NCI-H1694 (cell line): ENCODE data around the gene SHB.
A peak's percentile ranks its signal among the peaks of the same experiment; 100 is the strongest.

ENCODE experiments used
- DNase-seq: peaks from one replicate; lab custom pipeline; 2025; lab: John Stamatoyannopoulos, UW

The SHB gene

DNA sequence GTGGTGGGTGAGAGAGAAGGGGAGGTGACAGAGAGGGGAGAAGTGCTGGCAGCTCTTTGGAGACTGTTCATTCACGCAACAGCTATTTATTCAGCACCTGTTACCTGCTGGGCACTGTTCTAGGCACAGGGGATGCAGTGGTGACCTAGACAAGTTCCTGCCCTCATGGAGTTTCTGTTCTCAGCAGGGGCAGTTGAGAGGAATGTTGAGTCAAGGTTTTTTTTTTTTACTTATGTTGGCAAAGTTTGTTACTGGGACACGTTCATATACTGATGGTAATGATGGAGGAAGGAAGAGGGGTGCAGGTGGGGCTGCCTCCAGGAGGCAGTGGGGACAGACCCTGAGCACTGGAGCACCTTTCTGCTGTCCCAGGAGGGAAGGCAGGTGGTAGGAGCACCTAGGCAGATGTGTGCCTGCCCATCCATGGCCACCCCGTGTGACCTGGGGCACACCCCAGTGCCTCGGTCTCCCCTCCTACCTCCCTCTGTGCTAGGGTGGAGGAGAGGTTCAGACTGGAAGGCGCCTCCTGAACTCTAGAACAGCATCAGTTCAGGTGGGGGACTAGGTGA lies 115.7 kb downstream of the SHB start:
- DNase-seq, result no peak

DNA sequence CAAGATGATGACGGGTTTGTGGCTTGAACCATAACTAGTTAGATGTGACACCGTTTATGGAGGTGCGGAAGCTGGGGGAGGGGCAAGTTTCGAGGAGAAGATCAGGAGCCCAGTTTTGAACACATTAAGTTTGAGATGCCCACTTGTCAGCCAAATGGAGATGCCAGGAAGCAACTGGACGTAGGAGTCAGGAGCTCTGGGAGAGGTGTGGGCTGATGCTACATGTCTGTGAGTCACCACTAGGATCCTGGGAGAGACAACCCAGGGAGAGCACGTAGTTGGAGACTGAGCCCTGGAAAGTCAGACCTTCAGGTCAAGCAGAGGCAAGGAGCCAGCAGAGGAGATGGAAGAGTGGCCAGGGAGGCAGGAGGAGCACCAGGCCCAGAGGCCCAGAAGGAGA lies 116.3 kb downstream of the SHB start:
- DNase-seq, result no peak

DNA sequence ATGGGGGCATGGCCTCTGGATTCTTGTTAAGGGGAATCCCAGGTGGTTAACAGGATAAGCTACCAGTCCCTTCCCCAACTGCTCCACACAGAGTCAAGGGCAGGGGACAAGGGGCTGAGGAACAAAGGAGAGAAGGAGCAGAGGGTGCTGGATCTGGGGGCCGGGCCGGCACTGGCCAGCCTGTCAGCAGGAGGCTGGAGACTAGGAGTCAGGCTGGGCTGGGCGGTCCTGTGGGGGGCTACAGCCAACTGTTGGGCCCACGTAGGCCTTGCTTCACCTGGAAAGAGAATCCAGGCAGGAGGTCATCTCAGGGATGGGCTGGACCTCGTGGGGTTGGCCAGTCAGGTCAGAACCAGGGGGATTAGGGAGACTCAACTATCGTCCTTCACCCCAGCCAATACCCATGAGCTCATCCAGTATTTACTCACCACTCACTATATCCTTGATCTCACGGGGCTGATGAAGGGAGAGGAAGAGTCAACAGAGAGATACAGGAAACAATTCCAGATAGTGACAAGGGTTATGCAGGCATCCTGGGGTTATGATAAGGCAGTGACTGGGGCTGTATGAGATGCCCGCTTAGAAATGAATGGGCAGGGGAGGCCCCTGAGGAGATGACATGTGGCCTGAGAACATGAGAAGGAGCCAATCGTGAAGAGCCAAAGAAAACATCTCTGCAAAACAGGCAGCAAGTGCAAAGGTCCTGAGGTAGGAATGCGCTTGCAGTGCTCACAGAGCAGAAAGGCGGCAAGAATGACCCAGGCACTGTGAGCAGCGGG lies 117.2 kb downstream of the SHB start:
- DNase-seq, result no peak

DNA sequence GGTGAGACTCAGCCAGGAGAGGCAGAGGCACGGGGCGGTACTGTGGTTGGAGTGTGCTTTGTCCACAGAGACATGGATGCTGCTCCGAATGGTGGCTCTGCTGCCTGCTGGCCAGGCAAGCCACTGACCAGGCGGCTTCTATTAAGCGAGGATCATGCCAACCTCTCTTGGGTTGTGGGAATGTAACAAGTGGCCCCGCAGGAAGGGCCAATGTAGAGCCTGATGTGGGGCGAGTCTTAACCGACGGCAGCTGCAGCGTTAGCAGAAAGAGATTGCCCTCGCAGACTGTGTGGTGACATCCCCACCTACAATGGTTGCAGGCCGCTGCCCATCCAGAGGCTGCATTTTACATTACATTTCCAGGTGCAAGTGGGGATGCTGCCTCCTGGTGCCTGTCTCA lies 118.5 kb downstream of the SHB start:
- no peak for DNase-seq

DNA sequence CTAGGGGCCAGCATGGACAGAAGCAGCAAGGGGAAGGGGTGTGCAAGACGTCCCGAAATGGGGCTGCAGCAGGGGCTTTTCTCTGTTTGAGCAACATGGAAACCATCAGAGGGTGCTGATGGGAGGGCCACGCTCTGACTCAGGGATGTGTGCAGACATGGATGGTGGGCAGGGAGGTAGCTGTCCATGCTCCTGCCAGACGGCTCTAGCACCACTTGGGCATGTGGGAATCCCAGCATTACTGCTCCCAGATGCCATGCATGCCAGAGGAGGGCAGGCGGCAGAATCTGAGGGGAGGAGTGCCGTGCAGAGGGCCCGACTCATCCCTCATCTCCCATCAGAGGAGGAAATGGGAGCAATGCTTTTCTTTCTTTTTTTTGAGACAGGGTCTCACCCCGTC lies 119.5 kb downstream of the SHB start:
- no peak for DNase-seq

DNA sequence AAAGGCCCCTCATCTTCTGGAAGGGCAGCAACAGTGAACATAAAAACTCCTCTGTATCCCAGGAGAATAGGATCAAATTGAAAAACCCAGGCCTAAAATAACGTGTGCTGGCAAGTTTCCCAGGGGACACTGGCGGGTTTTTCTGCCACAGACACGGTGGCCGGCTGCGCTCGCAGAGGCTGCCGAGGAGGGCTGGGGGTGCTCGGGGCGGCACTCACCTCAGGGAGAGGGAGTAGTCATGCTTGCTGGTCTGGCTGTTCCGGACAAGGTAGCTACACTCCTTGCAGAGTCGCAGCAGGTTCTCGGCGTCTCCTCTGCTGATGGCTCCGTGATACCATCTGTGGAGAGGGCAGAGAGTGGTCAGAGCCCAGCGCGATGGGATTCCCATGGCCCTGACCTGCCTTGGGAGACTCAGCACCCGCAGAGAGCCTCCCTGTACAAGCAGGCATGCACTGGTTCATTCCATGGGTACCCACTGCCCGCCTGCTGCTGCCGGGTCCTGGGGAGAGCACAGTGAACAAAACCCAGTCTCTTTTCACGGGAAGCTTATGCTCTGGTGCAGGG lies 120.5 kb downstream of the SHB start:
- no peak for DNase-seq

DNA sequence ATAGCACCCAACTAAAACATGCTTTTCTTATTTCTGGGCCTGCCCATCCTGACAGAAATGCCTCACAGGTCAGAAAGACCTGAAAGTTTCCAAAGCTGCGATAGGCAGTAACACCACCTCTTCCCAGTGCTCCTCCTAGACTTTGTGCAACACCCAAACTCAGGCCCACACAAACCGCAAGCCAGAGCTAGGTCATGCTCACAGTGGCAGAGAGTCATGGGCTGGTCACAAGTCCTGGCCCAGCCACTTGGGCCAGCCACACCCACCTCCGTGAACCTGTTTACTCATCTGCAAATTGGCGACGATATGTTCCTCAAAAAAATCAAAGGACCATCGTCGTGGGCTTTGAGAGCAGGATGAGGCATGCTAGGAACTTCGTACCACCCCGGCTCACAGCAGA lies 121.0 kb downstream of the SHB start:
- DNase-seq, result no peak

DNA sequence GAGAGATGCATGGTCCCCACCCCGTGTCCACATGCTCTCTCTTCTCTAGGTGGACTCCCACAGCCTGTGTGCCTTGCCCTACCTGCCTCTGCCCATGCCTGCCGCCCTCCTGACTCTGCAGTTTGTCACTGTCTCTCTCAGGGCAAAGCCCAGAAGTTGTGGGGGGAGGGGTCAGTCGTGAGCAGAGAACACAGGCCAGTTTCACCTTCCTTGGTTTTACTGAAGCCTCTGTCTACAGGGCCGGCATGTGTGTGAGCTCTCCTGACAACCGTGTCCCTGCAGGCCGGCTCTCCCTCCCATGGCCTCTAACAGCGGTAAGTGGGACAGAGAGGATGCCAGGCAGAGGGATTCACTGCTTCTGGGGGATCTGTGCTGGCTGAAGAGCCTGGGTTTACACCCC lies 121.6 kb downstream of the SHB start:
- no peak for DNase-seq

DNA sequence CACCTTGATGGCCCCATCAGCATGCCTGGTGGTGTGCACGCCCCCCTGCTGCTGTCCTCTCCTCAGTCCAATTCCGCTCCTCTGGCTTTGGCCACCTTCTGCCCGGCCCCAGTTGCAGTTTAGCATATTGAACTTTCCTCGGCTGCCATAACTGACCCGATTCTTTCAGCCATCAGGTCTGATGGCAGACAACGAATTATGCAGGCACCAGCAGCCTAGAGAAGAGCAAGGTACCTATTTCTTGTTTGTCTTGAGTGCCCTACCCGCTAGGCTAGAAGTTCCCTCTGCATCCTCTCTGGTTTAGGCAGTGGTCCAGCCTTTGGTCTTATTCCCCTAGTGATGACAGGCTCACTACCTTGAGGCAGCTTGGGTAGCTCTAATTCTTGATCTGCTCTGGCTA lies 122.1 kb downstream of the SHB start:
- DNase-seq, result no peak

DNA sequence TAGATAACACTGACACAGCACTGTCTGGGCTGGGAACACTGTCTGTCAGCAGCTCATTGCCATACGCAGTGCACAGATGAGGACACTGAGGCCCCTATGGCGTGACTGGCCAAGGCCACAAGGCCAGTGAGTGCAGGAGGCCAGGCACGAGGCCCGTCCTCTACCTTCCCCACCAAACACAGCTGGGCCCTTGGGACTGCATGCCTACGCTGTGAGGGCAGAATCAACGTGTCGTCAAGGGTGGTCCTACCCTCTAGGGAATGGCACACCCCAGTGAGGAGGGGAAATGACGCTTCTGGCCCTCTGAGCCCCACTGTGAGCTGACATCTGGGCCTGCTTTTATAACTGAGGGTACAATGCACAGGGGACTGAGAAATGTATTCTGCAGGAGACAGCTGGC lies 123.0 kb downstream of the SHB start:
- no peak for DNase-seq

DNA sequence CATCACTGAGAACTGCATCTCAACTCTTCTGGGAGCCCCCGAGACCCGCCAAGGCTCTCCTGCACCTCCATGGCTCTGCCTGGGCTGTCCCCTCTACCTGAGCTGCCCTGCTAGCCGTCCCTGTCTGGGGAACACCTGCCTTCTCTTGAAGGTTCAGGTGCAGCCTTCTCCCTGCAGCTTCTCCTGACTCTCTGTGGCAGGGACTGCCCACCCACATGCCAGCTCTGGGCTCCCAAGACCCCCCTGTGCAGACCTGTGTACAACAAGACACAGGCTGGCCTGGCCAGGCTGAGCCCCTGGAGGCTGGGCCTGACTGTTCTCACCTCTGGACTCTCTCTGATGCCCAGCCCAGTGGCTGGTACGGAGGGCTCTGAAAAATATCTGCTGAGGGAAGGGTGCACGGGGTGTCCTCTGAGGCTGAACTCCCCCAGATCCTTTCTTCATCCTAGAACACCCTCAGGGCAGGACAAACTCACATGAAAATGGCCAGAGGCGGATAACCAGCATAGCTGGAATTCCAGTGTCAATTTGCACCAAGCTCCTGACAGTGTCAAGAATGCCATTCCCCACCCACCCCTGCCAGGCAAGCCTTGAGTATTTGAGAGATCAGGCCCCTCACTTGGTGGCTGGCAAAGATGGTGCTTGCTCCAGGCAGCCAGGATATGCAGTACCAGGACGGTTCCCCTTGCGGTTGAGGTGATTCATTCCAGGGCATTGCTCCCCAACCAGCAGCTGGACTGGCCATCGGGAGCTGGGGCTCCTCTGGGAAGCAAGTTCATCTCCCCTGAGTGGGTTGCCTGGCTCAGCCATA lies 124.2 kb downstream of the SHB start:
- no peak for DNase-seq

DNA sequence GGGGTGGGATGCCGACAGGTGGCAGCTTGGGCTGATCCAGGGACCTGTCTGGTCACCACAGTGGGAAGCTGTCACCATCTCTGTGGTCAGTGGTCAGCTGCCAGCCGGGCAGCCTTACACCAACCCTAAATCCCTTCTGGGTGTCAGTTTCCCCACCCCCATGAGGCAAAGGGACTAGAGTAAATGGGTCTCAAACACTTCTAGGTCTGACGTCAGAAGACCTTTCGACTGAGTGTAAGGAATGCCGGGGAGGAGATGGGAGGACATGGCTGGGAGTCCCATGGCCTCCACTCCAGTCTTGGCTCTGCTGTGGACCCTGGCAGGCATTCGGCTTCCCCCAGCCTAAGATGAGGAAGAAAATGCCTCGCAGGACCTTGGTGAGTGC lies 124.8 kb downstream of the SHB start:
- DNase-seq, result no peak

DNA sequence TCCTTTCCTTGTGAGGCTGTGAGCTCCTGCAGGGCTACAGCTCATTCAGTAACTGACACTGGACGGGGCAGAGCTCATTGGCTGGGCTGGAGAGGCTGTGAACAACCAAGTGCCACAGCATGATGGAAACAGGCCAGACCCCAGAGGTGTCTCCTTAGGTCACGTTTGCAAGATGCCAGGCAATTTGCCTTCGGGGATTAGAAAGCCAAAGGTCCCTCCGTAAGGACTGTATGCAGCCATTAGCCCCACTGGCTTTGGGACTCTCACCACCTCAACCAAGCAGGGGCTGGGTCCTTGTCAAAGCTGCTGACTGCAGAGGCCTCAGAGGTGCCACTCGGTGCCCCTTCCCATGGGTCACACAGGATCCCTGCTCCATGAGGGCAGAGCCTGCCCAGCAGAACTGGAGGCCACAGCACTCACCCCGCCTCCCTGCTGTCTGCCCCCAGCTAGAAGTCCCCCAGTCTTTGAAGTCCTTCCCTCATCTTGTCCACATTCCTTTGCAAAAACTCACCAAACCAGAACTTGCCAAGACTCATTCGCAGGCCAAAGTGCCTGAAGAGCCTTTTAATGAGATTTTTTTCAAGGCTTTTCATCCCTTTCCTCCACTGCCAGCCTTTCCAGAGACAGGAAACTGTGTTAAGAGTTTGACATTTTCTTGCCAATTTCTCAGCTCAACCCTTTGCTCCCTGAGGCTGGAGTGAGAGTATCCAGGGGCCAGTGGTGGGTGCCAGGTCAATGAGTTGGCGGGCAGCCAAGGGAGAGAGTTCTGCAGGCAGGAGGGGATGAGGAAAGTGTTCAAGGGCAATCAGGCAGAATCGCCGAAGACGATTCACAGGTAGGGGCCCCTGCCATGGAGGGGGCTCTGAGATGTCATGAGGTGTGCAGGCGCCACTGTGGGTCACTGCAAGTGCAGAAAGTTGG lies 125.4 kb downstream of the SHB start:
- no peak for DNase-seq

DNA sequence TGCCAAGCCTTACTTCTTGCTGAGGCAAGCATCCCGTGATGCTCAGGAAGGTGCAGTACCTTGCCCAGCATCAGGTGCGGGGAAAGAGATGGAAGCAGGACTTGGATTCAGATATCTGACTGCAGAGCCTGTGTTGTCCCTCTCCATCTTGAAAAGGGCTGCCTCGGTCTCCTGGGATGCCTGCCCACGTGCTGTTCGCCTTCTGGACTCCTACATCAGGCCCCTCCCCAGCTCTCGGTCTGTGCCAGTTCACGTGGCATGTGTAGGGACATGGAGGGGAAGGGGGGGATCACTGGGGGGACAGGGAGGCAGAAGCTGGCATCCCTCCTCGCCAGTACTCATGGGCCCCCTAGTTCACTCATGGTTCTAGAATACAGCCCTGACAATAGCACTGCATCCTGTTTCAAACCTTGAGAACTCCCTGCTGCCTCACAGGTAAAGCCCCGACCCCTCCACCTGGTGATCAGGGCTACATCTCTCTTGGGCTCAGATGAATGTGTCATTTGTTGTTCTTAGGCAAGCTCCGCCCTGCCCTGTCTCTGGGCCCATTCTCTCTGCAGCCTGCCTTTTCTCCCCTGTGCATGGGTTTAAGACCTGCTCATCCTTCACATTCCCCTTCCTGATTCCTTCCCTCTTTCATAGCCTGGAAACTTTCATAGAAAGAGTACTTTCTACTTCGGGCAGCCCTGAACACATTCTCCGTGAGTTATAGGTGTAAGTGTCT lies 126.2 kb downstream of the SHB start:
- no peak for DNase-seq

DNA sequence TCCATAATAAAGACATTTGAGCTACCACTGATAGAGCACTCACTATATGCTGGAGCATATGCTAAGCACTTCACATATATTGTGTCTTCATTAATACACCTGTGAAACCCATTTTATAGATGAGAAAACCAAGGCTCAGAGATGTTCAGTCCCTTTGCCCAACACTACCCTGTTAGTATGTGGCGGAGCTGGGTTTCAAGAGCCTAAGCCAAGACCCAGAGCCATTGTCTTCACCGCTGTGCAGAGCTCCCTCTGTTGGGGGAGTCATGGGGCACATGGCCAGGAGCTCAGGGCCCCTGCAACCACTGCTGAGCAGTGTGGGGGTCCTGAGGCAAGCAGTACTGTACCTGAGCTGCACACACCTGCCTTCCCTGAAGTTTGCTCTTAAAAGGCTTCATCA lies 127.8 kb downstream of the SHB start:
- DNase-seq, result no peak

DNA sequence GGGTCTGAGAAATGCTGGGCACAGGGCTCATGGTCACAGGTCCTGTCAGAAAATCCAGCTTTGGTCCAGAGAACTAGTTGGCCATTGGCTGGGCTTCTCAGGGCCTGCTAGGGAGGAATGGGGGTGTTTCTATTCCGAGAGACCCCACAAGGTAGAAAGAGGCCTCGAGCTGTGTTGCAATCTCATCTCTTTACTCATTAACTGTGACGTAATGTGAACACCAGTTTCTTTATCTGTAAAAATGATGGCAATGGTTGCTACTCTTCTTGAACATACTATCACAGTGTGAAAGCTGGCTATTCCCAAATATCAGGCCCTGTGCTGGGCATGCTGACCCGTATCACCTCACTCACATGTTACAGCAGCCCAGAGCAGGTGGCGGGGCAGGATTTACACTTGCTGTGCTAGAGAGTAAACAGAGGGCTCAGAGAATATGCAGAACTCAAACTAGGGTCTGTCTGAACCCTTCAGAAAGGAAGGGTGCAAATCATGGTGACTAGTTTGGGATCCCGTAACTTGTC lies 129.4 kb downstream of the SHB start:
- no peak for DNase-seq

DNA sequence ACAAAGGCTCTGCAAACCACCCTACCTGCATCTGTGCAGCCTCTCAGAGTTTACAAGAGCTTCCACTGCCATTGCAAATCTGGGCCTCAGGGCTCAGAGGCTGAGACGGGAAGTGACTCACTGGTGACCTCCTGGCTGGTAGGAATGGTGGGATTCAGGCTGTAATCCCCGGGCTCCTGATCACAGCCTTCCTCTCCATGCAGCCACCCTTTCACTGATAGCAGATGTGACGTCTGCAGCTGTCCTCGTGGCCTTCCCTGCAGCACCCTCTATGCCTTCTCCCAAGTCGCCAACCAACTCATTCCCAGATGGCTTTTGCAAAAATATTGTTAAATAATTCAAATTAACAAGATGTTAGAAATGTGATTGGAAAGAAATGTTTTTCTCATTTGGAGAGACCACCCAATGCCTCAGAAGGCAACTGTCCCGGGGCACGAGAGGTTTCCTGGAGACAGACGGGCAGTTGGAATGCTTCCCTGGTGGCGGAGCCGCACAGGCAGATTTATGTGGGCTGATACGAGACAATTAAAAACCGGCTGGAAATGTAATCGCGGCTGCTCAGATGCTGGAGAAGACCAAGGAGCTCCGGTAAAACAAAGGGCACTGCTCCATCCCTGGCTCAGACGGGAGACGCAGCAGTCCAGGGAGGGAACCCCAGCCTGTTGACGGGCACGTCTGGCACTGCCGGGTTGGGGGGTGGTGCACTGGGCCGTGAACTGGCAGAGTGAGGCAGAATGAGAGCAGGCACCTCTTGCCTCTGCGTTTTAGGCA lies 130.7 kb downstream of the SHB start:
- peak; percentile 55 for DNase-seq

DNA sequence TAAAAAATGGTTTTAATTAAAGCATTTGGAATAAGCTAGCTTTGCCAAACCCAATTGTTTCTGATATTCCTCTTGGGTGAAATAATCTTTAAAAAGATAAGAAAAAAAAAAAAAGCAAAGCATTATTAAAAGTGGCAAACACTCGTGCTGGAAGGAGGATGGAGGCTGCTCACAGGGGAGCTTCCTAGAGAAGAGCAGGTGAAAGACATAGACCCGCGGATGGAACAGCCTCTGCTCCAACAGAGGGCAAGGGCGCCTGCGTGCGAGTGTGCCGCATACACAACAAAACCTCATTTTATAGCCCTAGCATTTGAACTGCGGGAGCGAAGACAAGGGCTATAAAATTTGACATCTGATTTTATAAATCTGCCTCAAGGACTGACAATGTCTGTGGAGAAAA lies 131.7 kb downstream of the SHB start:
- no peak for DNase-seq

DNA sequence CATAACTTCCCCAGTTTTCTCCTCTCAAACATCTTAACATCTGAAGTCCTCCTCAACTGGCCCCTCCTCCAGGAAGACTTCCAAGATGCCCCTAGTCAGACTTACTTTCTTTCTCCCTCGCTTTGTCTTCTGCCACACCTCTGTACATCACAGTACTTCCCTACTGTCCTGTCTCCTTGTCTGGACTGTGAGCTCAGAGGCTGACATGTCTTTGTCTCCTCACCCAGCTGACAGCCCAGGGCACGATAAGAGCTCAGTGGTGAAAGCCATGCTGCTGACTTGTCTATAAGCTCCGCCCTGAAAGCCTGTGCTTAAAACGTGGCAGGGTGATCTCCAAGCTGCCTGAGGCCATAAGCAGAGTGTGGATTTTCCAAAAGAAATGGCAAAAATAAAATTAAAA lies 132.1 kb downstream of the SHB start:
- DNase-seq, result no peak

DNA sequence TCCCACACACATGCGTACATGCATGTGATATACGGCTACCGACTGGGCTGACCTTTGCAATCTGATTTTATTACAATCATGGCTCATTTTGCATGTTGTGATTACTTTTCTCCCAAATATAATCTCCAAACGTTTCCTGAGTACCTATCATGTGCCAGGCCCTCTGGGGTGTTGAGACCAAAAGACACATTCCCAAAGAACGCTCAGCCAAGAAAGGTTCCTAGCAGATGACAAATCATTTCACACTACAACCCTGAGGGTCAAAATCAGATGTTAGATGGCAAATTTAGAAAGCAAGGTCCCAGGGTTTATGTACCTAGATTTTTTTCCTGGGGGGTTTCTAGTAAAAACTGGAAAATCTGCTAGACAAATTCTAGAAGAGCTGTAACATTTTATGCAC lies 132.7 kb downstream of the SHB start:
- DNase-seq, result no peak
